Stimulated activated CD4-positive, alpha-beta T cell treated with anti-CD3 and anti-CD28 coated beads, Interleukin-4, amount 100 ng/mL, for 48 hours (primary cell): ENCODE results near the gene FAM217B.
A peak's percentile ranks its signal among the peaks of the same experiment; 100 is the strongest.

Experiments
- DNase-seq, 2 donors: peaks; one replicate each; pipeline ENCODE4 v3.0.0-alpha.2; 2020; ENCODE audit warnings: low read depth in 2 of 2

The FAM217B gene

GRCh38 chr20:59976156-59976782 is 36.1 kb downstream of the FAM217B start:
- no peak for DNase-seq

- no peak for DNase-seq
Observed at GRCh38 chr20:59977086-59977485, 36.9 kb downstream of the FAM217B start.

- no peak for DNase-seq
Observed at GRCh38 chr20:59983076-59983475, 42.9 kb downstream of the FAM217B start.

GRCh38 chr20:59984541-59984940 is 44.4 kb downstream of the FAM217B start:
- no peak for DNase-seq

GRCh38 chr20:59985164-59985563 is 45.0 kb downstream of the FAM217B start:
- DNase-seq = no peak

GRCh38 chr20:59985864-59986263 is 45.7 kb downstream of the FAM217B start:
- peak in 1 of 2 donors; percentile 4 for DNase-seq

GRCh38 chr20:59987135-59987534 is 46.9 kb downstream of the FAM217B start:
- DNase-seq = no peak

GRCh38 chr20:59988141-59988540 is 48.0 kb downstream of the FAM217B start:
- DNase-seq = no peak

GRCh38 chr20:59992526-59993084 is 52.4 kb downstream of the FAM217B start:
- DNase-seq = no peak

- no peak for DNase-seq
Observed at GRCh38 chr20:59993736-59994430, 53.7 kb downstream of the FAM217B start.

GRCh38 chr20:59994697-59995122 is 54.5 kb downstream of the FAM217B start:
- no peak for DNase-seq

- no peak for DNase-seq
Observed at GRCh38 chr20:59996108-59996507, 55.9 kb downstream of the FAM217B start.

GRCh38 chr20:59997896-59998295 is 57.7 kb downstream of the FAM217B start:
- DNase-seq = no peak
